ENCODE data around the gene TDRD3. TPM values are rescaled to one million over a fixed set of nuclear protein-coding genes. Genes with fewer than 3 reads are reported as not detected.
"Not testable (repeated sequence)": the region's sequence is repeated elsewhere in the genome, so short reads cannot be mapped to it uniquely, and the experiment has no call there.

TDRD3 gene
- total and polyA plus RNA-seq, 2 donors (not counting 1 experiment from before 2014, with no cell fraction given): 5.6 to 23.7 TPM

- Mint-ChIP-seq H3K27ac (no peak overlapping the region), H3K27me3 (no peaks in the 10 kb centered on the region), H3K4me3 (no peak overlapping the region), H3K4me1 (peaks cover 29% of the 10 kb centered on the region), H3K9me3 (ENCODE audit: insufficient read depth) (no peaks in the 10 kb centered on the region)
- H3K9me3 ChIP-seq (ENCODE audit: control extremely low read depth in 1 of 3, control insufficient read depth in 2 of 3, insufficient read depth in 1 of 3, low read length in 2 of 3): peaks cover 0 to 2% (median 0%) of the 10 kb centered on the region in 3 donors
- WGBS (ENCODE audit: insufficient coverage): no CpG with 5 or more reads among the region's 1 CpG
- no peak overlapping the region for H3K4me3 ChIP-seq (ENCODE audit: control extremely low read depth in 1 of 5, extremely low read depth in 1 of 5, insufficient read depth in 1 of 5, low read depth in 2 of 5, low read length in 4 of 5)
- no peaks in the 10 kb centered on the region for H3K4me1 ChIP-seq (ENCODE audit: control insufficient read depth in 2 of 2, insufficient read depth in 2 of 2, low read length in 2 of 2)
- peaks cover 6% of the 10 kb centered on the region for H4K20me1 ChIP-seq (ENCODE audit: control insufficient read depth, insufficient read depth, low read length, poor library complexity, severe bottlenecking)
- no peaks in the 10 kb centered on the region for H3K36me3 ChIP-seq (replicated peaks in 1 of 2; ENCODE audit: control extremely low read depth in 1 of 2, control insufficient read depth in 1 of 2, extremely low read depth in 1 of 2, insufficient read depth in 2 of 2, low read length in 1 of 2)
- H3K4me2 ChIP-seq (replicated peaks; ENCODE audit: low read depth, low read length, poor library complexity, severe bottlenecking): no peak overlapping the region
- no peaks in the 10 kb centered on the region for H3K27me3 ChIP-seq (replicated peaks in 1 of 4; ENCODE audit: control extremely low read depth in 1 of 4, control insufficient read depth in 3 of 4, insufficient read depth in 4 of 4, low read length in 3 of 4)
- ChIA-PET POLR2A (no interaction called here), CTCF (interaction anchor here (0.9 kb wide), 1 partner anchor 9 kb away, joined by 3 read pairs; no protein-coding TSS in a partner anchor)
- no peak for TF ChIP-seq EZH2 (IDR thresholded peaks at IDR 0.05; ENCODE audit: borderline replicate concordance, insufficient read depth, low read depth, low read length, poor library complexity, severe bottlenecking)
- TF ChIP-seq, protein P1, sequence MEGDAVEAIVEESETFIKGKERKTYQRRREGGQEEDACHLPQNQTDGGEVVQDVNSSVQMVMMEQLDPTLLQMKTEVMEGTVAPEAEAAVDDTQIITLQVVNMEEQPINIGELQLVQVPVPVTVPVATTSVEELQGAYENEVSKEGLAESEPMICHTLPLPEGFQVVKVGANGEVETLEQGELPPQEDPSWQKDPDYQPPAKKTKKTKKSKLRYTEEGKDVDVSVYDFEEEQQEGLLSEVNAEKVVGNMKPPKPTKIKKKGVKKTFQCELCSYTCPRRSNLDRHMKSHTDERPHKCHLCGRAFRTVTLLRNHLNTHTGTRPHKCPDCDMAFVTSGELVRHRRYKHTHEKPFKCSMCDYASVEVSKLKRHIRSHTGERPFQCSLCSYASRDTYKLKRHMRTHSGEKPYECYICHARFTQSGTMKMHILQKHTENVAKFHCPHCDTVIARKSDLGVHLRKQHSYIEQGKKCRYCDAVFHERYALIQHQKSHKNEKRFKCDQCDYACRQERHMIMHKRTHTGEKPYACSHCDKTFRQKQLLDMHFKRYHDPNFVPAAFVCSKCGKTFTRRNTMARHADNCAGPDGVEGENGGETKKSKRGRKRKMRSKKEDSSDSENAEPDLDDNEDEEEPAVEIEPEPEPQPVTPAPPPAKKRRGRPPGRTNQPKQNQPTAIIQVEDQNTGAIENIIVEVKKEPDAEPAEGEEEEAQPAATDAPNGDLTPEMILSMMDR (IDR thresholded peaks at IDR 0.05): no peak
- H2AFZ ChIP-seq (ENCODE audit: insufficient read depth, low read depth, low read length, poor library complexity, severe bottlenecking): no peak overlapping the region
- H3K9ac ChIP-seq (ENCODE audit: low read length): no peak overlapping the region
- ATAC-seq (ENCODE audit: low read depth): no peak
- intact Hi-C loops (cut with micrococcal nuclease): no loop called here
- no peak for DNase-seq
- H3K27ac ChIP-seq (ENCODE audit: low read length in 2 of 2): no peak overlapping the region
- peaks cover 95% of the 10 kb centered on the region for H3K79me2 ChIP-seq (ENCODE audit: control insufficient read depth, insufficient read depth, low read length)
Measured at GRCh38 chr13:60407095-60407494, 10.1 kb downstream of the TDRD3 start.

DNA sequence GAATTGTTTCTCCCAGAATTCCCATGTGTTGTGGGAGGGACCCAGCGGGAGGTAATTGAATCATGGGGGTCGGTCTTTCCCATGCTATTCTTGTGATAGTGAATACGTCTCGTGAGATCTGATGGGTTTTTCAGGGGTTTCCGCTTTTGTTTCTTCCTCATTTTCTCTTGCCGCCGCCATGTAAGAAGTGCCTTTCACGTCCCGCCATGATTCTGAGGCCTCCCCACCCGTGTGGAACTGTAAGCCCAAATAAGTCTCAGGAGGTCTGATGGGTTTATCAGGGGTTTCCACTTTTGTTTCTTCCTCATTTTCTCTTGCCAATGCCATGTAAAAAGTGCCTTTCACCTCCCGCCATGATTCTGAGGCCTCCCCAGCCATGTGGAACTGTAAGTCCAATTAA lies 10.8 kb downstream of the TDRD3 start:
- CTCF ChIA-PET, POLR2A ChIA-PET: not testable (repeated sequence)
- peaks cover 29% of the 10 kb centered on the region for H3K4me1 Mint-ChIP-seq

DNA sequence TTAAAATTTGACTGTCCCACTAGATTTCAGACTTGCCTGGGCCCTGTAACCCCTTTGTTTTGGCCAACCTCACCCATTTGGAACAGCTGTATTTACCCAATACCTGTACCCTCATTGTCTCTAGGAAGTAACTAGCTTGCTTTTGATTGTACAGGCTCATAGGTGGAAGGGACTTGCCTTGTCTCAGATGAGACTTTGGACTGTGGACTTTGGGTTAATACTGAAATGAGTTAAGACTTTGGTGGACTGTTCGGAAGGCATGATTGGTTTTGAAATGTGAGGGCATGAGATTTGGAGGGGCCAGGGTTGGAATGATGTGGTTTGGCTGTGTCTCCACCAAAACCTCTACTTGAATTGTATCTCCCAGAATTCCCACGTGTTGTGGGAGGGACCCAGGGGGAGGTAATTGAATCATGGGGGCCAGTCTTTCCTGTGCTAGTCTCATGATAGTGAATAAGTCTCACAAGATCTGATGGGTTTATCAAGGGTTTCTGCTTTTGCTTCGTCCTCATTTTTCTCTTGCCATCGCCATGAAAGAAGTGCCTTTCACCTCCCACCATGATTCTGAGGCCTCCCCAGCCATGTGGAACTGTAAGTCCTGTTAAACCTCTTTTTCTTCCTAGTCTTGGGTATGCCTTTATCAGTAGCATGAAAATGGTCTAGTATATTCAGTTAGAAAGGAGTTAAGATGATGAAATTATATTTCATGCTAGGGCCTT lies 12.7 kb downstream of the TDRD3 start:
- CTCF ChIA-PET: not testable (repeated sequence)

More for the DNA sequence above, 10.8 kb downstream of the TDRD3 start:
- H4K20me1 ChIP-seq (ENCODE audit: control insufficient read depth, insufficient read depth, low read length, poor library complexity, severe bottlenecking); H3K27me3 Mint-ChIP-seq; H3K27ac Mint-ChIP-seq; H3K4me3 ChIP-seq (ENCODE audit: control extremely low read depth in 1 of 5, extremely low read depth in 1 of 5, insufficient read depth in 1 of 5, low read depth in 2 of 5, low read length in 4 of 5); H3K9me3 Mint-ChIP-seq (ENCODE audit: insufficient read depth); H3K4me2 ChIP-seq (replicated peaks; ENCODE audit: low read depth, low read length, poor library complexity, severe bottlenecking); H3K9ac ChIP-seq (ENCODE audit: low read length); H3K27me3 ChIP-seq (replicated peaks in 1 of 4; ENCODE audit: control extremely low read depth in 1 of 4, control insufficient read depth in 3 of 4, insufficient read depth in 4 of 4, low read length in 3 of 4); ATAC-seq (ENCODE audit: low read depth); H3K27ac ChIP-seq (ENCODE audit: low read length in 2 of 2); intact Hi-C loops (cut with micrococcal nuclease); H3K36me3 ChIP-seq (replicated peaks in 1 of 2; ENCODE audit: control extremely low read depth in 1 of 2, control insufficient read depth in 1 of 2, extremely low read depth in 1 of 2, insufficient read depth in 2 of 2, low read length in 1 of 2); H2AFZ ChIP-seq (ENCODE audit: insufficient read depth, low read depth, low read length, poor library complexity, severe bottlenecking); DNase-seq; H3K9me3 ChIP-seq (ENCODE audit: control extremely low read depth in 1 of 3, control insufficient read depth in 2 of 3, insufficient read depth in 1 of 3, low read length in 2 of 3); H3K4me1 ChIP-seq (ENCODE audit: control insufficient read depth in 2 of 2, insufficient read depth in 2 of 2, low read length in 2 of 2); H3K4me3 Mint-ChIP-seq: not testable (repeated sequence)
- 92% methylated on average over 5 of the region's 11 CpGs for WGBS (ENCODE audit: insufficient coverage)
- H3K79me2 ChIP-seq (ENCODE audit: control insufficient read depth, insufficient read depth, low read length): peaks cover 92% of the 10 kb centered on the region

More for the DNA sequence above, 12.7 kb downstream of the TDRD3 start:
- H2AFZ ChIP-seq (ENCODE audit: insufficient read depth, low read depth, low read length, poor library complexity, severe bottlenecking); POLR2A ChIA-PET; H3K4me3 Mint-ChIP-seq; DNase-seq; H4K20me1 ChIP-seq (ENCODE audit: control insufficient read depth, insufficient read depth, low read length, poor library complexity, severe bottlenecking); H3K27ac Mint-ChIP-seq; H3K4me3 ChIP-seq (ENCODE audit: control extremely low read depth in 1 of 5, extremely low read depth in 1 of 5, insufficient read depth in 1 of 5, low read depth in 2 of 5, low read length in 4 of 5); H3K9me3 ChIP-seq (ENCODE audit: control extremely low read depth in 1 of 3, control insufficient read depth in 2 of 3, insufficient read depth in 1 of 3, low read length in 2 of 3); H3K4me1 ChIP-seq (ENCODE audit: control insufficient read depth in 2 of 2, insufficient read depth in 2 of 2, low read length in 2 of 2); H3K27ac ChIP-seq (ENCODE audit: low read length in 2 of 2); H3K27me3 Mint-ChIP-seq; H3K4me2 ChIP-seq (replicated peaks; ENCODE audit: low read depth, low read length, poor library complexity, severe bottlenecking); H3K36me3 ChIP-seq (replicated peaks in 1 of 2; ENCODE audit: control extremely low read depth in 1 of 2, control insufficient read depth in 1 of 2, extremely low read depth in 1 of 2, insufficient read depth in 2 of 2, low read length in 1 of 2); H3K9me3 Mint-ChIP-seq (ENCODE audit: insufficient read depth); ATAC-seq (ENCODE audit: low read depth); intact Hi-C loops (cut with micrococcal nuclease); H3K27me3 ChIP-seq (replicated peaks in 1 of 4; ENCODE audit: control extremely low read depth in 1 of 4, control insufficient read depth in 3 of 4, insufficient read depth in 4 of 4, low read length in 3 of 4); H3K9ac ChIP-seq (ENCODE audit: low read length): not testable (repeated sequence)
- H3K4me1 Mint-ChIP-seq: peaks cover 35% of the 10 kb centered on the region
- 100% methylated on average over 3 of the region's 4 CpGs for WGBS (ENCODE audit: insufficient coverage)
- H3K79me2 ChIP-seq (ENCODE audit: control insufficient read depth, insufficient read depth, low read length): peaks cover 83% of the 10 kb centered on the region

Data from B cell (primary cell).